Activated T-helper 1 cell treated with anti-CD3 and anti-CD28 coated beads, Interleukin-12 subunit alpha, Interleukin-12 subunit beta, Interleukin-2, Interleukin-4 antibody, amounts not matched to agents 30 ng/mL and 10 ng/mL and 1 ng/mL, durations not matched to agents 14 hours and 24 hours and 36 hours (primary cell): Measurements from ENCODE around the gene FCHSD1. TPM values are rescaled to one million over a fixed set of nuclear protein-coding genes. Genes with fewer than 3 reads are reported as not detected.
A peak's percentile ranks its signal among the peaks of the same experiment; 100 is the strongest.

Source experiments
- DNase-seq: peaks from one replicate; pipeline ENCODE4 v3.0.0; 2021; ENCODE audit warnings: low spot score
- H3K27ac Mint-ChIP-seq: one replicate; pipeline ENCODE4 v1.8.0; 2021; ENCODE audit warnings: mild to moderate bottlenecking, mixed read lengths
- H3K27me3 Mint-ChIP-seq: one replicate; pipeline ENCODE4 v1.8.0; 2022; ENCODE audit warnings: mild to moderate bottlenecking, moderate library complexity, mixed read lengths; ENCODE audit not compliant: insufficient read depth
- H3K36me3 Mint-ChIP-seq: one replicate; pipeline ENCODE4 v1.8.0; 2021; ENCODE audit warnings: low read depth, mixed read lengths
- H3K4me1 Mint-ChIP-seq: one replicate; pipeline ENCODE4 v1.8.0; 2021; ENCODE audit warnings: low read depth, mixed read lengths
- H3K4me3 Mint-ChIP-seq: one replicate; pipeline ENCODE4 v1.8.0; 2021; ENCODE audit warnings: mild to moderate bottlenecking, moderate library complexity, mixed read lengths
- H3K9me3 Mint-ChIP-seq: one replicate; pipeline ENCODE4 v1.8.0; 2021; ENCODE audit warnings: mixed read lengths
- intact Hi-C: fragments of 100-400 bp; cut with micrococcal nuclease; formaldehyde crosslinking; loops from one replicate; pipeline ENCODE4 v1.15.1; 2024
- total RNA-seq: library from RNA; stranded (reverse); gene quantifications from 2 replicates; pipeline ENCODE4 v1.2.3, GENCODE V29; 2022

Gene FCHSD1
- 37.0 and 37.1 TPM in 2 replicates for total RNA-seq

DNA sequence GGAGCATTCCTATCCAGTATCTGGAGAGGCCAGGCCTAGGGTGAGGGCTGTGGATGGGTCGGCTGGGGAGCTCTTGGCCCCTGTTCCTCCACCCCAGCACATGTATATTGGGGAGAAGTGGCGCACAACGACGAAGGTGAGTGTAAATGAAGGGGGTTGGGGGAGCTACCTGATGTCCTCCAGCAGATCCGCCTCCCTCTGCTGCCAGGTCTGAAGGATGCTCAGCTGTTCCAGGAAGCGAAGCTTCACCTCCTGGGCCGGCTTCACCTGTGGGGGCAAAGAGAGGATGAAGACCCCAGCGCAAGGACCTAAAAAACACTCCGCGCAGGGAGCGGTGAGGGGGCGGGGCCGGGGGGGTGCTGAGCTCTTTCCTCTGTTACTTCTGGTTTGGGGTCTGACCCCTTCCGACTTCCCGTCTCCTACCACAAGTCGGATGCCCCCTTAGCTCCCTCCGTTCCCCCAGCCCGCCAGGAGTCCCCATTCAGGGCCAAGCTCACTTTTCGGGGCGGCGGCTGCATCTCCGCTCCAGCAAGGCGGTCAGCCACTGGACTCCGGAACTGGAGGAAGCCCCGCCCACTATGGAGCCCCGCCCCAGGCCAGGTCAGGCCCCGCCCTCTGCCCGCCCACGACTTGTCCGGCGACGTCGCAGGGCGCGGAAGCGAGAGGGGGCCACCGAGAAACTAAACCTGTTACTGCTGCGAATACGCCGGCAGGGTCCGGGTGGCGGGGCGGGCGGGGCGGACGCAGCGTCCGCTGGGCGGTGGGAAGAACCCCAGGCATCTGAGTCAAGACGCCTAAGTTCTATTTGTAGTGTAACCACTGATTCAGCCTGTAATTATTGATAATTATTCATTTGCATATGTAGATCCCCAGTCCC is at the start of gene FCHSD1:
Gene FCHSD1 (minus strand): TSS at position 568 of the 877 bp plus-strand sequence. CDS start 50 bp downstream, at position 518.
- intact Hi-C loops = loop anchor here (1.0 kb wide), 8 partner anchors 9 to 318 kb away; partner anchors contain the start of genes HDAC3, RELL2 and RNF14
- H3K36me3 Mint-ChIP-seq = peaks cover 15% of the 10 kb centered on the region
- no peaks in the 10 kb centered on the region for H3K27me3 Mint-ChIP-seq
- H3K4me1 Mint-ChIP-seq = peaks cover 43% of the 10 kb centered on the region
- H3K27ac Mint-ChIP-seq = peak within 1 kb of the TSS; percentile 92
- DNase-seq = peak; percentile 76
- peak within 1 kb of the TSS; percentile 98 for H3K4me3 Mint-ChIP-seq
- no peaks in the 10 kb centered on the region for H3K9me3 Mint-ChIP-seq

DNA sequence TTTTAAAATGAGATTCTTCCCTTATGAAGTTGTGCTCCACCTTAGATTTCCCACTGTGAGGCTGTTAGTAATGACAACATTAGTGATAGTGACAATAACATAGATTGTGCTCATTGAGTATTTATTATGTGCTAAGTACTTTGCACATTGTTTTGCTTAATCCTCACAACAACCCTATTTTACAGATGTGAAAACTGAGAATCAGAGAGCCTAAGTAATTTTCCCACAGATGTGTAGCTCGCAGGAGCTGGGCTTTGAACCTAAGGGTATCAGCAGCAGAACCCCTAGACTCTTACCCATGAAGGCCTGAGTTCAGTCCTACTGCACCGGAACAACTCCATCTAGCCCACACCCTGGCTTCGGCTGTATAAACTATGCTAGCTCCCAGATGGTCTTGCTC is 46.4 kb upstream of the FCHSD1 start:
- H3K27me3 Mint-ChIP-seq = peaks cover 34% of the 10 kb centered on the region
- H3K4me3 Mint-ChIP-seq = no peak overlapping the region
- DNase-seq = no peak
- intact Hi-C loops = no loop called here
- H3K4me1 Mint-ChIP-seq = peaks cover 28% of the 10 kb centered on the region
- no peak overlapping the region for H3K27ac Mint-ChIP-seq
- H3K36me3 Mint-ChIP-seq = no peaks in the 10 kb centered on the region
- H3K9me3 Mint-ChIP-seq = no peaks in the 10 kb centered on the region

DNA sequence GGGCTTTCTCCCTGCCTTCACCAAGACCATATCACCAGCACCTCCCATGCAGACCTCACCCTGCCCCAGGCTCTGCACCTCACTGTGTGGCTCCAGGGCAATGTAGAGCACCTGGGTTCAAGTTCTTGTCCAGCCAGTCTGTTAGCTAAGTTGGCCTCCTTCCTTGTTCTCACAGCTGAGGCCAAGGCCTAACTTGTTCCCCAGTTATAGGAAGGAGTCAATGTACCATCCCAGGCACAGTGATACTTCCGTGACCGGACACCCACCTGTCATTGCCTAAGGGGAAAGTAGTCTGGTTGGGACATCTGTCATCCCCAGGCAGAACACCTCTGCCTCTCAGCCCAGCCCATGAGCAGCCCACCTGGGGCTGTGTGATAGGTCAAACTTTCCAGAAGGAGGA is 45.2 kb upstream of the FCHSD1 start:
- H3K27ac Mint-ChIP-seq = no peak overlapping the region

DNA sequence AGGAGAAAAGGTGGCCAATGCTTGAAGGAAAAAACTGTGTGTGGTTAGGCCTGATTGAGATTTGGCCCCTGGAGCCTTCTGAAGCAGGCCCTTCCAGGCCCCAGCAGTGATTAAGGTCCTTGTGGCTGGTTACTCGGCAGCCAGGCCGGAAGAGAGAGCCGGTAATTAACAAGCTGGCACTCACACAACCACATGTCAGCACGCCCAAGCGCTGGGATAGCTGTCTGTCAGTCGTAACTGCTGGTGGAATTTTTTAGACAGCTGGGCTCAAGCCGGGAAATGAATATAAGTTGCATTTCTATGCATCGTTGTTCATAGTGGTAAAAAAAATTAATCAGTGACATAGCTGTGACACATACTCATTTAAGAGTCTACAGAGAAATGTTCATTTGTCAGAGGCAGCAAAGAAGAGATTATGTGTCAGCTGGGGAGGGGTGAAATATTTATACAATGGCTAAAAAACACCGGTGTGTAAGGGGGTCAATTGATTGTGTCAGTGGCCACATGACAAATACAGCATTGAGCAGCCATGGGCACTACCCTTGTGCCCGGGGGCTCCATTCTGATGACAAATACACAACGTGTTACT is 44.5 kb upstream of the FCHSD1 start:
- no peaks in the 10 kb centered on the region for H3K9me3 Mint-ChIP-seq
- intact Hi-C loops = no loop called here
- no peak overlapping the region for H3K4me3 Mint-ChIP-seq

More for the DNA sequence above, 45.2 kb upstream of the FCHSD1 start:
- no peak for DNase-seq
- Mint-ChIP-seq H3K4me1 (peaks cover 32% of the 10 kb centered on the region), H3K4me3 (no peak overlapping the region), H3K27me3 (peaks cover 23% of the 10 kb centered on the region), H3K9me3 (no peaks in the 10 kb centered on the region), H3K36me3 (no peaks in the 10 kb centered on the region)
- intact Hi-C loops = no loop called here

DNA sequence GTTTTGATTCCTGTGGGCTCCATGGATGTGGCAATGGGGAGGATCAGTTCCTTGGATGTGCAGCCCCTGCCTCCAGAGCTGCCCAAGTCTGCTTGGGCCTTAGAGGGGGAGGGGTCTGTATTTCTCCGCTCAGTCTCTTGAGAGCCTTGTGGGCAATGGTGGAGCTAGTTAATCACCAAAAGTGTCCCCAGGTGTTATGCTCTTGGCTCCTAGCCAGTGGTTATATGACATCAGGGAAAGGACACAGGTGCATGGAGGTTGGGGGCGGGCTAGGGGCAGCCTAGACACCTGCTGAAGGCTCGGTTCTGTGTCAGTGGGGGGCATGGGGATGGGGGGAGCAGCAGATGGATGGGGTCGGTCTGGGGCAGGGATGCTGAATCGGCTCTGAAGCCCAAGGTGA is 43.3 kb upstream of the FCHSD1 start:
- DNase-seq = no peak
- H3K27ac Mint-ChIP-seq = no peak overlapping the region
- peaks cover 34% of the 10 kb centered on the region for H3K4me1 Mint-ChIP-seq
- no peaks in the 10 kb centered on the region for H3K36me3 Mint-ChIP-seq
- no peak overlapping the region for H3K4me3 Mint-ChIP-seq
- H3K27me3 Mint-ChIP-seq = peaks cover 19% of the 10 kb centered on the region
- intact Hi-C loops = loop anchor here (5.0 kb wide), 3 partner anchors 133 to 663 kb away; partner anchors contain the start of gene NDFIP1
- H3K9me3 Mint-ChIP-seq = no peaks in the 10 kb centered on the region

More for the DNA sequence above, 44.5 kb upstream of the FCHSD1 start:
- Mint-ChIP-seq H3K36me3 (no peaks in the 10 kb centered on the region), H3K27ac (no peak overlapping the region), H3K4me1 (peaks cover 29% of the 10 kb centered on the region), H3K27me3 (peaks cover 21% of the 10 kb centered on the region)
- no peak for DNase-seq

DNA sequence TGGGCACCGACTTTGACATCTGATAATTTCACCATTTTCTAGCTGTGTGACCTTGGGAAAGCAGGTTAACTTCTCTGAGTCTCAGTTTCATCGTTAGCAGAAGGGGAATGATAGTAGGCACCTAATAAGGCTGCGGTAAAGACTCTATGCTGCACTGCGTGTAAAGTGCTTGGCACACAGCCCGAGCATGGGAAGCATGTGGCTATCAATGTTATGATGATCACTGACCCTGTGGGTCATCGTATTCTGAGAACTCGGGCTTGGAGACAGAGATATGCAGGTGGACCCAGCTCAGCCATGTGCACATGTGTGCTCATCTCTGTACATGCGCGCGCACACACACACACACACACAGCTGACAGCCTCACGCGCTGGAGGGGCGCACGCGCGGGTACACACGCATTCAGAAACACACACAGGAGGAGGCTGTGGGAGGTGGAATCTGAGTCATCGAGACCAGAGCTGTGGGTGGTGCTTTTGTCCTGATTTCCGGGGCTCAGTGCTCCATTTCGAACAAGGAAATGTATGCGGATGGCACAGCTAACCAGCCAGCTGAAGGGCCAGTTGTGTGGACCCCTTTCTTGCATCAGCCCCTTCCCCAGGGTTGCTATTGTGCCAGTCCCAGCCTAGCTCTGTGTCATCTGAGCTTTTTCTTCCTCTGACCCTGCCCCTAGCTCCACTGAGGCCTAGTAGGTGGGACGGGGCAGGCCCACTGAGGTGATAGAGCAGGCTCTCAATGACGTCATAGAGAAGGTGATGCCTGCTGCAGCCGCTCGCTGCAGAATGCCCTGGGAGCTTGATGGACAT is 41.9 kb upstream of the FCHSD1 start:
- Mint-ChIP-seq H3K4me1 (peaks cover 34% of the 10 kb centered on the region), H3K4me3 (peak overlapping the region; percentile 75), H3K9me3 (no peaks in the 10 kb centered on the region), H3K36me3 (no peaks in the 10 kb centered on the region), H3K27ac (peak overlapping the region; percentile 81), H3K27me3 (peaks cover 14% of the 10 kb centered on the region)
- intact Hi-C loops = loop anchor here (1.0 to 5.0 kb wide), 15 partner anchors 9 to 1006 kb away; partner anchors contain the start of genes NDFIP1 and RNF14
- peak; percentile 58 for DNase-seq

DNA sequence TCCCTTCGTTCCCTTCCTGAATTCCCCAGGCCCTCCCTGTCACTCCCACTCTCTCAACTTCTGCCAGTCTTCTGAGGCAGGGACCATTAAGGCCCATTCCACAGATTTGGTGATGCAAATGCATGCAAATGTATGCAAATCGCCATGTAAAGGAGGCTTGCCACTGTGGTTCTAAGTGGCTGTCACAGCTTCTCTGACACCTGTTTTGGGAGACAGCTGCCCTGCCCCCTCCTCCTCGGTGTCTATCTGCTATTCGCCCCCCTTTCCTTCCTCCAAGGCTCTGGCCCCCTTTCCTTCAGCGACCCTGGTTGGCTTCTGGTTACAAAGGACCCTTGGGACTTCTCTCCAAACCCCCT is 41.3 kb upstream of the FCHSD1 start:
- peaks cover 16% of the 10 kb centered on the region for H3K27me3 Mint-ChIP-seq
- H3K4me1 Mint-ChIP-seq = peaks cover 34% of the 10 kb centered on the region
- H3K4me3 Mint-ChIP-seq = peak overlapping the region; percentile 75
- H3K36me3 Mint-ChIP-seq = no peaks in the 10 kb centered on the region
- intact Hi-C loops = loop anchor here (1.0 to 5.0 kb wide), 12 partner anchors 9 to 1006 kb away; partner anchors contain the start of genes NDFIP1 and RNF14
- no peak for DNase-seq
- H3K9me3 Mint-ChIP-seq = no peaks in the 10 kb centered on the region
- H3K27ac Mint-ChIP-seq = peak overlapping the region; percentile 69

DNA sequence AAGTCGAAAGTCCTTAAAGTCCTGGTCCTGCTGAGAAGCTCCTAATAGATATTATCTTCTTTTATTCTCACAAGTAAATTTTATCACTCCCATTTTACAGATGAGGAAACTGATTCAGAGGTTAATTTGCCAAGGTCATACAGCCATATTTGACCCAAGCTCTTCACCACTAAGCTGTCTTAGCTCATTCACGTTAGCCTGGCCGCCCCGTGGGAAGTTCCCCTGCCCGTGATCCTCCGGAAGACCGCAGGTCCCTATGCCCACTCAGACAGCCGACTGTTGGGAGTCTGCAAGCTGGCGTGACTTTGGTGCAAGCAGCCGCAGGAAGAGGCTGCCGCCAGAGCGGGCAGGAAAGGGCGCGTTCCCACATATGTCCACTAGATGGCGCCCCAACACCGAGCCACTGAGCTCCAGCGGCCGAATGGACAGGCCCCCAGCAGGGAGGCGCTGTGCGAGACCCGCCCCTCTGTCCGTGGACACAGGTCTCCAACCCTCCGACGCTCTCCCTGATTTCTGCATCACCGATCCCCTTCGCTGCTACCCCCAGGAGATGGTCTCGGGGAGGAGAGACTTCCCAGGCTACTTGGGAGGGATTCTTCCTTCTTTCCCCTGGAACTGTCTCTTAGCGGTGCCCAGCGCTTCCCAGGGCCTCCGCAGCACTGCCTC is 40.8 kb upstream of the FCHSD1 start:
- Mint-ChIP-seq H3K27me3 (peaks cover 12% of the 10 kb centered on the region), H3K27ac (peak overlapping the region; percentile 69), H3K9me3 (no peaks in the 10 kb centered on the region), H3K4me1 (peaks cover 34% of the 10 kb centered on the region), H3K36me3 (no peaks in the 10 kb centered on the region), H3K4me3 (peak overlapping the region; percentile 75)
- peak; percentile 83 for DNase-seq
- intact Hi-C loops = loop anchor here (1.0 to 5.0 kb wide), 12 partner anchors 9 to 1007 kb away; partner anchors contain the start of genes NDFIP1 and RNF14

DNA sequence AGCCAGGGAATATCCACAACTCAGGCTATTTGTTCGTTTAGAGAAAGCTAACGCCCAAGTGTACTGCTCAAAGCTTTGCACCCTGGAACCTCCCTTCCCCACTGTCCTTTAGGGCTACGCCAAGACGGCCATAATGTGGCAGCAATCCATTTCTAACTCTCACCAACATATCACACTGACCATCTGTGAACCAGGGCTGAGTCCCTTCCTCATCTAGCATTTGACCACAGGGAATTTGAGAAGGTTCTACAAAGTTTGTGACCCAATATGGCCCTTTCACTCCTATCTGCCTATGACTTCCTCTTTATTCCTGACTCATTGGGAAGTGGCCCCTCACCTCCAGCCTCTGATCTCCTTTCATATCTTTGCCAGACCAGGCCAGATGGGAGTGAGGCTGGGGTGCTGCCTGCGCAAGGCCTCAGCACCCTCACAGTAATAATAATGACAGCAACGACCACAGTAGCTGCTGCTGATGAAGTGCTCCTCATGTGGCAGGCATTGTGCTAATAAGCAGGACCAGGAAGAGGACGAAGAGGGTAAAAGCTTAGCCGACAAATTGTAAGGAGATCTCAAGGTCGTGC is 40.2 kb upstream of the FCHSD1 start:
- Mint-ChIP-seq H3K4me3 (no peak overlapping the region), H3K4me1 (peaks cover 34% of the 10 kb centered on the region), H3K9me3 (no peaks in the 10 kb centered on the region), H3K27ac (no peak overlapping the region), H3K27me3 (peaks cover 12% of the 10 kb centered on the region), H3K36me3 (no peaks in the 10 kb centered on the region)
- no peak for DNase-seq
- intact Hi-C loops = loop anchor here (5.0 kb wide), 3 partner anchors 136 to 666 kb away; partner anchors contain the start of gene NDFIP1

DNA sequence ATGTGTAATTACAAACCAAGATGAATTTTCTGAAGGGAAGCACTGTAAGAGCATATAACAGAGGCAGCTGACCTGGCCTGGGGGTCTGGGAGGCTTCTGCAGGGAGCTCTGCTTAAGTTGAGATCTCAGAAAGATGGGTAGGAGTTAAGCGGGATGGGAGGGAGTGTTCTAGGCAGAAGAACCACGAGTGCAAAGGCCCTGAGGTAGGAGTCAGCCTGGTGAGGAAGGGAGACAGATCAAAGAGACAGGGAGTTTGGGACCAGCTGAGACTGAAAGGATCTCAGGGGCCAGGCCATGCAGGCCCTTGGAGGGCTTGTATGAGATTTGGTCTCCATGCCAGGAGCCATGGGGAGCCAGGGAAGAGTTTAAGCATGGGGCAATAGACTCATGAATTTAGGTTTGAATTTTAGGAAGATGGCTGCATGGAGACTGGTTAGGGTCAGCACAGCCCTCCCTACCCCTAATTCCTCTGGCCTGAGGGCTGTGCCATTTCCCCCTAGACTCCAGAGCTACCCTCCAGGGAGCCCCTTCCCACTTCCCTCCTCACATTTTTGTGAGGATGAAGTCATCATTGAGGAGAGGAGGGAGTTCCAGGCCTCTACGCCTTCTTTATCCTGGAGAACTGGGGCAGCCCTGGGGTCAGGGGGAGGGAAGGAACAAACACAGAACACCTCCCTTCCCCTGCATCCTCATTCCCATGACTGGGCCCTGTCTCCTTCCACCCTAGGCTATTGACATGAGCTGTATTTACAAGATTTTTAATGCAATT is 35.6 kb upstream of the FCHSD1 start:
- Mint-ChIP-seq H3K4me3 (no peak overlapping the region), H3K9me3 (no peaks in the 10 kb centered on the region), H3K27ac (no peak overlapping the region), H3K4me1 (peaks cover 21% of the 10 kb centered on the region), H3K27me3 (peaks cover 12% of the 10 kb centered on the region), H3K36me3 (no peaks in the 10 kb centered on the region)
- intact Hi-C loops = no loop called here
- no peak for DNase-seq

DNA sequence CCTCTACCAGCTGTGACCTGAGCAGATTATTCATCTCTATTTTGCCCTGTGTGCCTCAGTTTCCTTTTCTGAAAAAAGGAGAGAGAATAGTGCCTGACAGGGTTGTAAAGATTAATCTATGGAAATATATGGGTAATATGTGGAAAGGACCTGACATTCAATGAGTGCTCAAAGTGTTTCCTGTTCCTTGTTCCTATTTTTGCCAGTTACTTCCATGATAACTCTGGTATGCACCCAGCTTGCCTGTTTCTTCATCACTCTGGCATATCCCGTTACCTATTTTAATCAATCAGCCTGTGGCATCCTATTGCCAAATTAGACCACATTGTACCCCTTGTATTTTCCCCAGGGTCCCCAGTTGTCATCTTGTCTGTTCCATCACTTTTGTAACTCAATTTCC is 34.4 kb upstream of the FCHSD1 start:
- H3K9me3 Mint-ChIP-seq = no peaks in the 10 kb centered on the region
- H3K27me3 Mint-ChIP-seq = peaks cover 12% of the 10 kb centered on the region
- intact Hi-C loops = no loop called here
- H3K36me3 Mint-ChIP-seq = no peaks in the 10 kb centered on the region
- no peak for DNase-seq
- no peak overlapping the region for H3K27ac Mint-ChIP-seq
- peaks cover 27% of the 10 kb centered on the region for H3K4me1 Mint-ChIP-seq
- H3K4me3 Mint-ChIP-seq = no peak overlapping the region
